ENCODE data around the gene PSME4.
"Not testable (repeated sequence)": the region's sequence is repeated elsewhere in the genome, so short reads cannot be mapped to it uniquely, and the experiment has no call there.

PSME4 gene

DNA sequence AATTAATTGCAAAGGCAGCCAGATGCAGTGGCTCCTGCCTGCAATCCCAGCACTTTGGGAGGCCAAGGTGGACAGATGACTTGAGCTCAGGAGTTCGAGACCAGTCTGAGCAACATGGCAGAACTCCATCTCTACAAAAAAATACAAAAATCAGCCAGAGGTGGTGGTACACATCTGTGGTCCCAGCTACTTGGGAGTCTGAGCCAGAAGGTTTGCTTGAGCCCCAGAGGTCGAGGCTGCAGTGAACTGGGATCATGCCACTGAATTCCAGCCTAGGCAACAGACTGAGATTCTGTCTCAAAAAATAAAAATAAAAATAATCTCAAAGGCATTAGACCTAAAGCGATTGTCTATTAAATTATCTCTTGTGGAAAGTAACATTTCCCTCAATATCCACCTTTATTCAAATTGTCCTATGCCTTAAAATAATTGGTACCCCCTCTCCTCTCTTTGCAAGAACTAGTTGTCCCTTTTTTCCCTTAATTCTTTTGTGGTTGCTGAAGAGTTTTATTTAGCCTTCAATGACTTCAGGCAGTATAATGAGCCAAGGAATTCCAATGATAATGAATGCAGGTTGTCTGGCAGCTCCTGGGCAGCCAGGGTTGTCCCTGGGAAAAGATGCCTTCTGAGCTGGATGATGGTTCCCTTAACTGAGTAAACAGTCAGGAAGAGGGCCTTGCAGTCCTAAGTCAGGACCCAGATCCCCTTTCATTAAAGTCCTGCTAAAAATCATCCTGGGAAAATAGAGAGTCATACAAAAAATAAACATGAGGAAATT lies 143.2 kb downstream of the PSME4 start:
- no peak for DNase-seq

DNA sequence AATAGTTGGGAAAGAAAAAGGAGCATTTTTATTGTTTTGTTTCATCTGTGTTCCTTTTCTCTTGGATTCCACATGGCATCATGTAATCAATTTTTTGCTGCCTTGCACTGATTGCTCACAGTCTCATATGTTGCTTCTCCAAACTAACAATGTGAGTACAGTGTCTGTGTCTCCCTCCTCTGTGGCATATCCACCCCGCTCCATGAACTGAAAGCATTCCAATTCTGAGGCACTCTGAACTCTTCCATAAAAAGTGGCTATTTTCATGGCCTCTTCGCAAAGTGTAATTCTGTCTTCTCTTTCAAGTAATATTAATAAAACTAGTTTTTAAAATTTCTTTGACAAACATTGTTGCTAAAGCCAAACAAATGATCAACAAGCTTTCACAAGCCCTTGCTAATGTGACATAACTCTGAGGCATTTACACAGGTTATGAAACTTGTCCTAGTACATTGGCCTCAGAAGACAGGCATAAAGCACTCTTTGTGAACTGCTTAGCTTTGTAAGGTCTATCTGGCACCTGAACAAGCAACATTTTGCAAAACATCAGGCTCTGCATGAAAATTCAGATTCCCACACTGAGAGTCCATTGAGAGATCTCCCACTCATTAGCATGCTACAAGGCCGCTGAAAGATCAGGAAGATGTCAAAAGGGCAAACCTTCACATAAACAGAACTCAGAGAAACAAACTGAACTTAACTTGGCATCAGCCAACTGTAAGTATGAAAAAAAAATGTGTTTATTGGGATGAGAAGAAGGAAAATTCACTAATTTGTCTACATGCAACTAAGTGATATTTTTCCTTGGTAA lies 144.0 kb downstream of the PSME4 start:
- no peak for DNase-seq

- DNase-seq: no peak
These were observed 144.8 kb downstream of the PSME4 start for GRCh38 chr2:53826030-53826410.

DNA sequence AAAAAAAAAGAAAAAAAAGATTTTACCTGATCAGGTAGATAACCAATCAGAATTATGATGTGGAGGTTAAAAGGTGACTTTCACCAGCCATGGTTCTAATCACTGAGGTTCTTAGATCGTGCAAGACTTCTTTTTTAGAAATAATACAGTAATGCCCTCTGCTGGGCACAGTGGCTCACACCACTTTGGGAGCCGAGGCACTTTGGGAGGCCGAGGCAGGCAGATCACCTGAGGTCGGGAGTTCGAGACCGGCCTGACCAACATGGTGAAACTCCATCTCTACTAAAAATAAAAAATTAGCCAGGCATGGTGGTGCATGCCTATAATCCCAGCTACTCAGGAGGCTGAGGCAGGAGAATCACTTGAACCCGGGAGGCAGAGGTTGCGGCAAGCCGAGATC lies 147.2 kb downstream of the PSME4 start:
- not testable (repeated sequence) for DNase-seq

DNA sequence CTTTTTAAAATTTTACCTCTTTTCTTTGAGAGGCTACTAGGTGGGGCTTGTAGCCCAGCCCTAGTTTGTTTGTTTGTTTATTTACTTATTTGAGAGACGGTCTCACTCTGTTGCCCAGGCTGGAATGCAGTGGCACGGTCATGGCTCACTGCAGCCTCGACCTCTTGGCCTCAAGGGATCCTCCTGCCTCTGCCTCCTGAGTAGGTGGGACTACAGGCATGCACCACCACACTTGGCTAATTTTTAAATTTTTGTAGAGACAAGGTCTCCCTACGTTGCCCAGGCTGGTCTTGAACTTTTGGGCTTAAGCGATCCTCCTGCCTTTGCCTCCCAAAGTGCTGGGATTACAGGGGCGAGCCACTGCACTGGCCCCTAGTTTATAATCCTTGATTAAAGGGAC lies 149.0 kb downstream of the PSME4 start:
- no peak for DNase-seq

DNA sequence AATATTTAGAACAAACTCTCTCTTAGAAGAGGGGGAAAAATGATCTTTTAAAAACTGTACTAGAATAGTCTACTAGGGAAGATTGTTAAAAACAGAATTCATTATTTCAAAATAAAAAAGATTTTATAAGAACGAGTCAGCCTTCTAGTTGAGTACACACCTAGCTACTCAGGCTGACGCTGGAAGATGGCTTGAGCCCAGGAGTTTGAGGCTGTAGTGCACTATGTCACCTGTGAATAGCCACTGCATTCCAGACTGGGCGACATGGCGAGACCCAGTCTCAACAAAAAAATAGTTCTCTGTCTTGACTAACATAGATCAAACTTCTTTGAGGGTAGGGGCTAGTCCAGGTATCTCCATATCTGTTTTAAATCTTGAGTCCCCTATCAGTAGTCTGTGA lies 150.1 kb downstream of the PSME4 start:
- no peak for DNase-seq

DNA sequence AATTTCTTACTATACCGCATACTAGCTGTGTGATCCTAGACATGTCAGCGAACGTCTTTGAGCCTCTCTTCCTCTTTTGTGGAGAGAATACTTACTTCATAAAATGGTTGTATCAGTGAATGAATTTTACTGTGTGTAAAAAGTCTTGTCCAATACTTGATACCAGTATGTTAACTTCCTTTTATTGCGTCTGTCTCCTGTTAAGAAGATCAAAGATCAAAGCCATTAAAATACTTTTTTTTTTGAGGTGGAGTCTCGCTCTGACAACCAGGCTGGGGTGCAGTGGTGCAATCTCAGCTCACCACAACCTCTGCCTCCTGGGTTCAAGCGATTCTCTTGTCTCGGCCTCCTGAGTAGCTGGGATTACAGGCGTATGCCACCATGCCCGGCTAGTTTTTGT lies 150.7 kb downstream of the PSME4 start:
- no peak for DNase-seq

- DNase-seq: no peak
These were observed 151.2 kb downstream of the PSME4 start for GRCh38 chr2:53819634-53820033.

DNA sequence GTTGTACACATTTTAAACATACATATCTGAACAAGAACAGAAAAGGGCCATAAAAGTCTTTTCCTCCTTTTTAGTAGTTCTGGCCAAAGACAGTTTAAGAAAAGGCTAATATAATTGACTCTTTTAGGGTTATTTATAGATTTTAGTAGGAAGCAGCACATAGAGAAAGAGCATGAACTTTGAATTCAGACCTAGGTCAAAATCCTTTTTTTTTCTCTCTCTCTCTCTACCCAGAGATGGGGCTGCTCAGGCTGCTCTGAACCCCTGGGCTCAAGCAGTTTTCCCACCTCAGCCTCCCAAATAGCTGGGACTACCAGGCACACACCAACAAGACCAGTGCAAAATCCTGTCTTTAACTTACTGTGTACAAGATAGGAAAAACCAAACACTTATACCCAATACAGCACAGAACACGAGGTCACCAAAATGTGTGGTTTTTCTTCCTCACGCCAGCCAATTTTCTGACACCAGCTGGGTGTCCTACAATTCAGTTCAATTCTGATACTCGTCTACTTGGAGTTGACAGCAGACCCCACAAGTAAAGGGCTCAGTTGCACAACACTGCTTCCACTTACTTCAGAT lies 151.8 kb downstream of the PSME4 start:
- DNase-seq: no peak

All from 8988T (cell line).